GM15510 (cell line): ENCODE results near the gene TWNK.

Experiments used
- POLR2A ChIP-seq: IDR thresholded peaks from 3 replicates; pipeline ENCODE4 v1.6.1; 2011; ENCODE audit warnings: borderline replicate concordance; ENCODE audit not compliant: insufficient read length; ENCODE audit errors: extremely low read depth

TWNK gene

GRCh38 chr10:101035314-101035713 lies 48.0 kb downstream of the TWNK start:
- no peak for TF ChIP-seq POLR2A

GRCh38 chr10:101035916-101036702 lies 48.8 kb downstream of the TWNK start:
- TF ChIP-seq POLR2A: no peak

- no peak for TF ChIP-seq POLR2A
Observed at GRCh38 chr10:101036726-101037125, 49.4 kb downstream of the TWNK start.

GRCh38 chr10:101038484-101038883 lies 51.1 kb downstream of the TWNK start:
- no peak for TF ChIP-seq POLR2A

GRCh38 chr10:101040061-101040460 lies 52.7 kb downstream of the TWNK start:
- TF ChIP-seq POLR2A: no peak

GRCh38 chr10:101040851-101041250 lies 53.5 kb downstream of the TWNK start:
- TF ChIP-seq POLR2A: no peak

GRCh38 chr10:101041252-101041761 lies 54.0 kb downstream of the TWNK start:
- no peak for TF ChIP-seq POLR2A

GRCh38 chr10:101042118-101042517 lies 54.8 kb downstream of the TWNK start:
- TF ChIP-seq POLR2A: no peak

GRCh38 chr10:101042667-101043362 lies 55.5 kb downstream of the TWNK start:
- peak; percentile 61 for TF ChIP-seq POLR2A

- no peak for TF ChIP-seq POLR2A
Observed at GRCh38 chr10:101043363-101043707, 56.0 kb downstream of the TWNK start.
